ENCODE measurements around the gene DGKH. TPM values are rescaled to one million over a fixed set of nuclear protein-coding genes. Genes with fewer than 3 reads are reported as not detected.

Gene DGKH
- total and polyA plus RNA-seq, 9 of the 15 experiments (the other 6 are each of a cell fraction or from before 2014, with no cell fraction given): 0.38 to 4.4 (median 3.1) TPM

DNA sequence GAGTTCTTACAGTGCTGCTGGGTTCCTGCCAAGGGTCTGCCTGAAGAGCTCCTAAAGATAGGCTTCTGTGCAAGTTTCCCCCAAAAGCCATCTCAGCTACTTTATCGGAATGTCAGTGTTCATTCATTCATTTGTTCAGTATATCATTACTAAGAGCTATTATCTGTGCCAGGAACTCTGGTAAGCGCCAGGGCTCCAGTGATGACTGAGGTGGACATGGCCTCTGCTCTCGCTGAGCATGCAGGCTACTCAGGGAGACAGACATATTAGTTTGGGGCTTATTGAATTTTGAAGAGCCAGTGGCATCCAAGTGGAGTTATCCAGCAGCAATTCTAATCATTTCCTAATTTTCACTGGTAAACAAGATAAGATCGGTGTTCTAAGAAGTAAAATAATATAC is 65.8 kb downstream of the DGKH start:
- DNase-seq (ENCODE audit: extremely low read depth in 1 of 4, low spot score in 3 of 4) (no peak), FAIRE-seq (no peak), ATAC-seq (no peak)
- 62% methylated on average over 4 of the region's 4 CpGs for WGBS (ENCODE audit: insufficient coverage, low coverage, missing lambda C conversion rate)
- H3K4me1 ChIP-seq (replicated peaks in 1 of 2; ENCODE audit: control insufficient read depth in 2 of 2, insufficient read depth in 2 of 2, low read length in 2 of 2): peaks cover 0 to 10% of the 10 kb centered on the region in 2 experiments; a peak in 1 of 5 replicates
- in situ Hi-C loops (cut with MboI) (loop anchor here (10.0 to 25.0 kb wide), 2 partner anchors 449 to 702 kb away; no protein-coding TSS in a partner anchor), intact Hi-C loops (cut with micrococcal nuclease) (loop anchor here (5.0 kb wide), 1 partner anchor 207 kb away; no protein-coding TSS in a partner anchor)
- H3K27me3 ChIP-seq (ENCODE audit: control insufficient read depth in 2 of 2, insufficient read depth in 2 of 2, low read length in 2 of 2): no peaks in the 10 kb centered on the region
- H2AFZ ChIP-seq (ENCODE audit: low read depth, low read length): no peak overlapping the region
- H3K9me3 ChIP-seq (replicated peaks; ENCODE audit: control insufficient read depth, insufficient read depth, low read depth, low read length): no peaks in the 10 kb centered on the region
- H3K4me3 ChIP-seq: no peak overlapping the region
- H3K9ac ChIP-seq (ENCODE audit: insufficient read depth in 1 of 2, low read depth in 2 of 2, low read length in 2 of 2): no peak overlapping the region
- no TSS peak for BruUV-seq (replicated peaks)
- no peak overlapping the region for H3K4me2 ChIP-seq (ENCODE audit: insufficient read depth, low read length)
- H3K9me1 ChIP-seq (ENCODE audit: control insufficient read depth, insufficient read depth, low read length): no peaks in the 10 kb centered on the region
- no peak overlapping the region for H3K27ac ChIP-seq (ENCODE audit: extremely low read depth, low read depth, low read length)
- ChIA-PET POLR2A (no interaction called here), CTCF (ENCODE audit: low intra/inter-chr PET ratio) (no interaction called here)
- H3K36me3 ChIP-seq (ENCODE audit: control insufficient read depth, insufficient read depth, low read length): no peaks in the 10 kb centered on the region
- no peaks in the 10 kb centered on the region for H3K79me2 ChIP-seq (ENCODE audit: control insufficient read depth, insufficient read depth, low read length)
- peaks cover 6% of the 10 kb centered on the region; the same call in 1 of the 2 replicates for H4K20me1 ChIP-seq (replicated peaks; ENCODE audit: control insufficient read depth, insufficient read depth, low read length)
- TF ChIP-seq FOXK1 (CRISPR knock-in tag; IDR thresholded peaks at IDR 0.05; ENCODE audit: borderline replicate concordance) (no peak), MYBL2 (IDR thresholded peaks at IDR 0.05; ENCODE audit: low read depth) (no peak), MYBL2 (CRISPR knock-in tag; IDR thresholded peaks at IDR 0.05; ENCODE audit: borderline replicate concordance) (no peak), SREBF1 (IDR thresholded peaks at IDR 0.05; ENCODE audit: borderline replicate concordance, low read depth, low read length) (no peak), ZNF12 (CRISPR knock-in tag; IDR thresholded peaks at IDR 0.05) (no peak), JUN (IDR thresholded peaks at IDR 0.05; ENCODE audit: borderline replicate concordance, low read depth, low read length) (no peak), JUN (CRISPR knock-in tag; IDR thresholded peaks at IDR 0.05; ENCODE audit: borderline replicate concordance) (no peak), RUNX1 (IDR thresholded peaks at IDR 0.05; ENCODE audit: low read depth) (no peak), SRF (CRISPR knock-in tag; IDR thresholded peaks at IDR 0.05) (no peak), ZNF165 (CRISPR knock-in tag; IDR thresholded peaks at IDR 0.05; ENCODE audit: borderline replicate concordance) (no peak), SAFB (IDR thresholded peaks at IDR 0.05; ENCODE audit: borderline replicate concordance, low read depth, low read length) (no peak), ZNF354B (CRISPR knock-in tag; IDR thresholded peaks at IDR 0.05) (no peak), GTF2F1 (IDR thresholded peaks at IDR 0.05; ENCODE audit: low read depth, low read length) (no peak)
- TF ChIP-seq, protein P1, sequence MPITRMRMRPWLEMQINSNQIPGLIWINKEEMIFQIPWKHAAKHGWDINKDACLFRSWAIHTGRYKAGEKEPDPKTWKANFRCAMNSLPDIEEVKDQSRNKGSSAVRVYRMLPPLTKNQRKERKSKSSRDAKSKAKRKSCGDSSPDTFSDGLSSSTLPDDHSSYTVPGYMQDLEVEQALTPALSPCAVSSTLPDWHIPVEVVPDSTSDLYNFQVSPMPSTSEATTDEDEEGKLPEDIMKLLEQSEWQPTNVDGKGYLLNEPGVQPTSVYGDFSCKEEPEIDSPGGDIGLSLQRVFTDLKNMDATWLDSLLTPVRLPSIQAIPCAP (CRISPR knock-in tag; IDR thresholded peaks at IDR 0.05; ENCODE audit: borderline replicate concordance): no peak
- TF ChIP-seq, protein P2, sequence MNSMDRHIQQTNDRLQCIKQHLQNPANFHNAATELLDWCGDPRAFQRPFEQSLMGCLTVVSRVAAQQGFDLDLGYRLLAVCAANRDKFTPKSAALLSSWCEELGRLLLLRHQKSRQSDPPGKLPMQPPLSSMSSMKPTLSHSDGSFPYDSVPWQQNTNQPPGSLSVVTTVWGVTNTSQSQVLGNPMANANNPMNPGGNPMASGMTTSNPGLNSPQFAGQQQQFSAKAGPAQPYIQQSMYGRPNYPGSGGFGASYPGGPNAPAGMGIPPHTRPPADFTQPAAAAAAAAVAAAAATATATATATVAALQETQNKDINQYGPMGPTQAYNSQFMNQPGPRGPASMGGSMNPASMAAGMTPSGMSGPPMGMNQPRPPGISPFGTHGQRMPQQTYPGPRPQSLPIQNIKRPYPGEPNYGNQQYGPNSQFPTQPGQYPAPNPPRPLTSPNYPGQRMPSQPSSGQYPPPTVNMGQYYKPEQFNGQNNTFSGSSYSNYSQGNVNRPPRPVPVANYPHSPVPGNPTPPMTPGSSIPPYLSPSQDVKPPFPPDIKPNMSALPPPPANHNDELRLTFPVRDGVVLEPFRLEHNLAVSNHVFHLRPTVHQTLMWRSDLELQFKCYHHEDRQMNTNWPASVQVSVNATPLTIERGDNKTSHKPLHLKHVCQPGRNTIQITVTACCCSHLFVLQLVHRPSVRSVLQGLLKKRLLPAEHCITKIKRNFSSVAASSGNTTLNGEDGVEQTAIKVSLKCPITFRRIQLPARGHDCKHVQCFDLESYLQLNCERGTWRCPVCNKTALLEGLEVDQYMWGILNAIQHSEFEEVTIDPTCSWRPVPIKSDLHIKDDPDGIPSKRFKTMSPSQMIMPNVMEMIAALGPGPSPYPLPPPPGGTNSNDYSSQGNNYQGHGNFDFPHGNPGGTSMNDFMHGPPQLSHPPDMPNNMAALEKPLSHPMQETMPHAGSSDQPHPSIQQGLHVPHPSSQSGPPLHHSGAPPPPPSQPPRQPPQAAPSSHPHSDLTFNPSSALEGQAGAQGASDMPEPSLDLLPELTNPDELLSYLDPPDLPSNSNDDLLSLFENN (IDR thresholded peaks at IDR 0.05; ENCODE audit: low read depth in 2 of 2, low read length in 2 of 2): no peak
- TF ChIP-seq, protein P3, sequence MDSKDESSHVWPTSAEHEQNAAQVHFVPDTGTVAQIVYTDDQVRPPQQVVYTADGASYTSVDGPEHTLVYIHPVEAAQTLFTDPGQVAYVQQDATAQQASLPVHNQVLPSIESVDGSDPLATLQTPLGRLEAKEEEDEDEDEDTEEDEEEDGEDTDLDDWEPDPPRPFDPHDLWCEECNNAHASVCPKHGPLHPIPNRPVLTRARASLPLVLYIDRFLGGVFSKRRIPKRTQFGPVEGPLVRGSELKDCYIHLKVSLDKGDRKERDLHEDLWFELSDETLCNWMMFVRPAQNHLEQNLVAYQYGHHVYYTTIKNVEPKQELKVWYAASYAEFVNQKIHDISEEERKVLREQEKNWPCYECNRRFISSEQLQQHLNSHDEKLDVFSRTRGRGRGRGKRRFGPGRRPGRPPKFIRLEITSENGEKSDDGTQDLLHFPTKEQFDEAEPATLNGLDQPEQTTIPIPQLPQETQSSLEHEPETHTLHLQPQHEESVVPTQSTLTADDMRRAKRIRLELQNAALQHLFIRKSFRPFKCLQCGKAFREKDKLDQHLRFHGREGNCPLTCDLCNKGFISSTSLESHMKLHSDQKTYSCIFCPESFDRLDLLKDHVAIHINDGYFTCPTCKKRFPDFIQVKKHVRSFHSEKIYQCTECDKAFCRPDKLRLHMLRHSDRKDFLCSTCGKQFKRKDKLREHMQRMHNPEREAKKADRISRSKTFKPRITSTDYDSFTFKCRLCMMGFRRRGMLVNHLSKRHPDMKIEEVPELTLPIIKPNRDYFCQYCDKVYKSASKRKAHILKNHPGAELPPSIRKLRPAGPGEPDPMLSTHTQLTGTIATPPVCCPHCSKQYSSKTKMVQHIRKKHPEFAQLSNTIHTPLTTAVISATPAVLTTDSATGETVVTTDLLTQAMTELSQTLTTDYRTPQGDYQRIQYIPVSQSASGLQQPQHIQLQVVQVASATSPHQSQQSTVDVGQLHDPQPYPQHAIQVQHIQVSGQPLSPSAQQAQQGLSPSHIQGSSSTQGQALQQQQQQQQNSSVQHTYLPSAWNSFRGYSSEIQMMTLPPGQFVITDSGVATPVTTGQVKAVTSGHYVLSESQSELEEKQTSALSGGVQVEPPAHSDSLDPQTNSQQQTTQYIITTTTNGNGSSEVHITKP (IDR thresholded peaks at IDR 0.05; ENCODE audit: partially characterized antibody): no peak

Measured in K562 (cell line).